ENCODE measurements around the gene AIM2. TPM values are rescaled to one million over a fixed set of nuclear protein-coding genes. Genes with fewer than 3 reads are reported as not detected.

Gene AIM2
- total and polyA plus RNA-seq, 2 of the 4 experiments (the other 2 are of a cell fraction): not detected

DNA sequence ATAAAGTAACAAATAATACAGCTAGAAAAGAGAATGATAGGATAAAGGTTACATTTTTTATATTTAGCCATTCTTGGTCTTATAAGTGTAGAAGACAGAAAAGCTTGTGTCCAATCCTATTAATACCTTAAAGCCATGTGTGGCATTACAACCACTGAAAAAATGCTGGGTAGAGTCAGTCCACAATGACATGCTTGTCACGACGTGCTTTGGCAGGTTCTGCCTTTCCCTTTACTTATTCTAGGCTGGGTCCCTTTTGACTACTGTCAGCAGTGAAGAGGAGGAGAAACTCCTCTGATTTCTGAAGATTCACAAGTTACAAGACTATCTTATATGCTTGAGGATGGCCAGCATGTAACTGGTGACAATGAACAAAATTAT, 14.6 kb upstream of the AIM2 start:
- no peak overlapping the region for H3K4me3 ChIP-seq (ENCODE audit: insufficient read depth, low read depth, low read length)
- no peaks in the 10 kb centered on the region for H3K79me1 ChIP-seq (ENCODE audit: low read depth in 1 of 2, low read length in 2 of 2)
- no peak for TF ChIP-seq POLR2A (IDR thresholded peaks at IDR 0.05; ENCODE audit: low read depth, low read length)
- no peak for TF ChIP-seq MAZ (IDR thresholded peaks at IDR 0.05; ENCODE audit: borderline replicate concordance, low read depth, low read length)
- TF ChIP-seq, protein P1, sequence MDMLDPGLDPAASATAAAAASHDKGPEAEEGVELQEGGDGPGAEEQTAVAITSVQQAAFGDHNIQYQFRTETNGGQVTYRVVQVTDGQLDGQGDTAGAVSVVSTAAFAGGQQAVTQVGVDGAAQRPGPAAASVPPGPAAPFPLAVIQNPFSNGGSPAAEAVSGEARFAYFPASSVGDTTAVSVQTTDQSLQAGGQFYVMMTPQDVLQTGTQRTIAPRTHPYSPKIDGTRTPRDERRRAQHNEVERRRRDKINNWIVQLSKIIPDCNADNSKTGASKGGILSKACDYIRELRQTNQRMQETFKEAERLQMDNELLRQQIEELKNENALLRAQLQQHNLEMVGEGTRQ (IDR thresholded peaks at IDR 0.05; ENCODE audit: low read depth, low read length): no peak
- no peak for TF ChIP-seq CHD1 (IDR thresholded peaks at IDR 0.05; ENCODE audit: low read depth, low read length)
- no peak for TF ChIP-seq ELK1 (IDR thresholded peaks at IDR 0.05; ENCODE audit: borderline replicate concordance, low read depth, low read length)
- TF ChIP-seq MAFK (IDR thresholded peaks at IDR 0.05; ENCODE audit: low read depth, low read length): no peak
- TF ChIP-seq CEBPB (IDR thresholded peaks at IDR 0.05; ENCODE audit: low read depth, low read length): no peak
- no peak for TF ChIP-seq RAD21 (IDR thresholded peaks at IDR 0.05; ENCODE audit: low read length)
- TF ChIP-seq RCOR1 (IDR thresholded peaks at IDR 0.05; ENCODE audit: insufficient replicate concordance, low read length): no peak
- TF ChIP-seq FOS (IDR thresholded peaks at IDR 0.05; ENCODE audit: low read depth, low read length): no peak
- no peak for TF ChIP-seq BHLHE40 (IDR thresholded peaks at IDR 0.05; ENCODE audit: low read depth, low read length)
- TF ChIP-seq, protein P2, sequence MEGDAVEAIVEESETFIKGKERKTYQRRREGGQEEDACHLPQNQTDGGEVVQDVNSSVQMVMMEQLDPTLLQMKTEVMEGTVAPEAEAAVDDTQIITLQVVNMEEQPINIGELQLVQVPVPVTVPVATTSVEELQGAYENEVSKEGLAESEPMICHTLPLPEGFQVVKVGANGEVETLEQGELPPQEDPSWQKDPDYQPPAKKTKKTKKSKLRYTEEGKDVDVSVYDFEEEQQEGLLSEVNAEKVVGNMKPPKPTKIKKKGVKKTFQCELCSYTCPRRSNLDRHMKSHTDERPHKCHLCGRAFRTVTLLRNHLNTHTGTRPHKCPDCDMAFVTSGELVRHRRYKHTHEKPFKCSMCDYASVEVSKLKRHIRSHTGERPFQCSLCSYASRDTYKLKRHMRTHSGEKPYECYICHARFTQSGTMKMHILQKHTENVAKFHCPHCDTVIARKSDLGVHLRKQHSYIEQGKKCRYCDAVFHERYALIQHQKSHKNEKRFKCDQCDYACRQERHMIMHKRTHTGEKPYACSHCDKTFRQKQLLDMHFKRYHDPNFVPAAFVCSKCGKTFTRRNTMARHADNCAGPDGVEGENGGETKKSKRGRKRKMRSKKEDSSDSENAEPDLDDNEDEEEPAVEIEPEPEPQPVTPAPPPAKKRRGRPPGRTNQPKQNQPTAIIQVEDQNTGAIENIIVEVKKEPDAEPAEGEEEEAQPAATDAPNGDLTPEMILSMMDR (conservative IDR thresholded peaks at IDR 0.05; ENCODE audit: low read depth, low read length): no peak
- no peak for TF ChIP-seq MXI1 (IDR thresholded peaks at IDR 0.05; ENCODE audit: borderline replicate concordance, low read depth, low read length)
- TF ChIP-seq NFE2L2 (IDR thresholded peaks at IDR 0.05; ENCODE audit: low read depth, low read length): no peak
- TF ChIP-seq RFX5 (IDR thresholded peaks at IDR 0.05; ENCODE audit: low read depth, low read length): no peak
- no peak for TF ChIP-seq SMC3 (IDR thresholded peaks at IDR 0.05; ENCODE audit: low read depth, low read length)
- H3K9ac ChIP-seq (ENCODE audit: low read depth, low read length): no peak overlapping the region
- H2BK20ac ChIP-seq (ENCODE audit: low read depth, low read length): no peak overlapping the region
- H3K4me2 ChIP-seq (ENCODE audit: low read depth, low read length): no peak overlapping the region; the same call in 1 of the 2 replicates
- peaks cover 2% of the 10 kb centered on the region; the same call in 1 of the 2 replicates for H3K27me3 ChIP-seq (ENCODE audit: control insufficient read depth, insufficient read depth, low read length)
- H3K56ac ChIP-seq (ENCODE audit: extremely low read depth, insufficient read depth, low read length): no peak overlapping the region
- DNase-seq (no peak), ATAC-seq (ENCODE audit: low read depth) (no peak)
- H2AFZ ChIP-seq (replicated peaks; ENCODE audit: low read length, poor library complexity): no peak overlapping the region
- H3K4me1 ChIP-seq (ENCODE audit: control insufficient read depth, insufficient read depth, low read length): peaks cover 12% of the 10 kb centered on the region
- H4K5ac ChIP-seq (ENCODE audit: low read depth, low read length): no peak overlapping the region
- in situ Hi-C loops (cut with MboI; ENCODE audit: low sequenced_read_pairs) (no loop called here), dilution Hi-C loops (cut with HindIII; ENCODE audit: low sequenced_read_pairs, unreplicated experiment) (no loop called here), intact Hi-C loops (cut with micrococcal nuclease) (no loop called here)
- H2BK120ac ChIP-seq (ENCODE audit: low read depth, low read length): no peak overlapping the region
- peak overlapping the region; percentile 30; the same call in 1 of the 3 replicates for H2BK15ac ChIP-seq (ENCODE audit: low read depth, low read length)
- no peak overlapping the region for H3K4ac ChIP-seq (ENCODE audit: low read depth, low read length)
- WGBS, 2 experiments (ENCODE audit: extremely low coverage in 2 of 2, insufficient read length in 1 of 2): no CpG with 5 or more reads among the region's 2 CpGs
- H3K18ac ChIP-seq (ENCODE audit: low read depth, low read length): peak overlapping the region; percentile 27; the same call in 1 of the 2 replicates
- H3K23ac ChIP-seq (ENCODE audit: low read depth, low read length): no peak overlapping the region
- H4K91ac ChIP-seq (ENCODE audit: insufficient read depth, low read depth, low read length): no peak overlapping the region
- H3K14ac ChIP-seq (replicated peaks; ENCODE audit: low read depth, low read length): no peak overlapping the region
- no peak overlapping the region for H2BK5ac ChIP-seq (ENCODE audit: low read depth, low read length, poor library complexity, severe bottlenecking)
- H4K20me1 ChIP-seq (ENCODE audit: insufficient read depth, low read length): no peaks in the 10 kb centered on the region
- no TSS peak for BruUV-seq (replicated peaks)
- peaks cover 7% of the 10 kb centered on the region; the same call in 1 of the 2 replicates for H3K9me1 ChIP-seq (ENCODE audit: insufficient read depth, low read length)
- H2AK9ac ChIP-seq (replicated peaks; ENCODE audit: low read depth, low read length, poor library complexity): no peak overlapping the region
- ChIA-PET POLR2A (ENCODE audit: unreplicated experiment) (no interaction called here), CTCF (no interaction called here)
- no peaks in the 10 kb centered on the region for H3K36me3 ChIP-seq (ENCODE audit: control insufficient read depth, insufficient read depth, low read length)
- H4K8ac ChIP-seq (ENCODE audit: low read depth in 2 of 2, low read length in 2 of 2): no peak overlapping the region
- H2AK5ac ChIP-seq (ENCODE audit: low read depth, low read length): no peak overlapping the region; the same call in 1 of the 2 replicates
- H3K27ac ChIP-seq (ENCODE audit: insufficient read depth, low read length): no peak overlapping the region
- no peaks in the 10 kb centered on the region for H3K9me3 ChIP-seq (ENCODE audit: control insufficient read depth, insufficient read depth, low read length)

Measured in IMR-90 (cell line).